Measurements from ENCODE around the gene CTNNA2. TPM values are rescaled to one million over a fixed set of nuclear protein-coding genes. Genes with fewer than 3 reads are reported as not detected.
A peak's percentile ranks its signal among the peaks of the same experiment; 100 is the strongest.

The CTNNA2 gene
- total and polyA plus RNA-seq, 12 donors = 0.09 to 0.57 (median 0.15) TPM; not detected in 9

DNA sequence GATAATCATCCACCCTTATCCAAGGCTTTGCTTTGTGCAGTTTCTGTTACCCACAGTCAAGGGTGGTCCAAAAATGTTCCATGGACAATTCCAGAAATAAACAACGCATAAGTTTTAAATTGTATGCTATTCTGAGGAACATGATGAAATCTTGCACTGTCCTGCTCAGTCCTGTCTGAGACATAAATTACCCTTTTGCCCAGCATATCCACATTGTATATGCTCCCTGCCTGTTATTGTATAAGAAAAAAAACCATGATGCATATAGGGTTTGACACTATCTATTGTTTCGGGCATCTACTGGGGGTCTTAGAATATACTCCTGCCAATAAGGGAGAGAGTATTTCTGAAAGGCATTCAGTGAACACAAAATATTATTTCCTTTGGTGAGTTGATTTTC lies 767.7 kb downstream of the CTNNA2 start:
- no peak overlapping the region for H3K4me3 ChIP-seq
- no peak overlapping the region for H3K27ac ChIP-seq
- H3K9me3 ChIP-seq = peaks cover 0 to 4% (median 0%) of the 10 kb centered on the region in 11 donors
- H3K4me1 ChIP-seq = no peaks in the 10 kb centered on the region
- H3K36me3 ChIP-seq = no peaks in the 10 kb centered on the region
- 86 to 93% methylated on average over 2 of the region's 2 CpGs for WGBS, 2 donors
- TF ChIP-seq, protein P1, sequence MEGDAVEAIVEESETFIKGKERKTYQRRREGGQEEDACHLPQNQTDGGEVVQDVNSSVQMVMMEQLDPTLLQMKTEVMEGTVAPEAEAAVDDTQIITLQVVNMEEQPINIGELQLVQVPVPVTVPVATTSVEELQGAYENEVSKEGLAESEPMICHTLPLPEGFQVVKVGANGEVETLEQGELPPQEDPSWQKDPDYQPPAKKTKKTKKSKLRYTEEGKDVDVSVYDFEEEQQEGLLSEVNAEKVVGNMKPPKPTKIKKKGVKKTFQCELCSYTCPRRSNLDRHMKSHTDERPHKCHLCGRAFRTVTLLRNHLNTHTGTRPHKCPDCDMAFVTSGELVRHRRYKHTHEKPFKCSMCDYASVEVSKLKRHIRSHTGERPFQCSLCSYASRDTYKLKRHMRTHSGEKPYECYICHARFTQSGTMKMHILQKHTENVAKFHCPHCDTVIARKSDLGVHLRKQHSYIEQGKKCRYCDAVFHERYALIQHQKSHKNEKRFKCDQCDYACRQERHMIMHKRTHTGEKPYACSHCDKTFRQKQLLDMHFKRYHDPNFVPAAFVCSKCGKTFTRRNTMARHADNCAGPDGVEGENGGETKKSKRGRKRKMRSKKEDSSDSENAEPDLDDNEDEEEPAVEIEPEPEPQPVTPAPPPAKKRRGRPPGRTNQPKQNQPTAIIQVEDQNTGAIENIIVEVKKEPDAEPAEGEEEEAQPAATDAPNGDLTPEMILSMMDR (IDR thresholded peaks at IDR 0.05) = no peak
- DNase-seq (no peak), ATAC-seq (no peak)
- intact Hi-C loops (cut with DNase I) = no loop called here
- no peaks in the 10 kb centered on the region for H3K27me3 ChIP-seq

DNA sequence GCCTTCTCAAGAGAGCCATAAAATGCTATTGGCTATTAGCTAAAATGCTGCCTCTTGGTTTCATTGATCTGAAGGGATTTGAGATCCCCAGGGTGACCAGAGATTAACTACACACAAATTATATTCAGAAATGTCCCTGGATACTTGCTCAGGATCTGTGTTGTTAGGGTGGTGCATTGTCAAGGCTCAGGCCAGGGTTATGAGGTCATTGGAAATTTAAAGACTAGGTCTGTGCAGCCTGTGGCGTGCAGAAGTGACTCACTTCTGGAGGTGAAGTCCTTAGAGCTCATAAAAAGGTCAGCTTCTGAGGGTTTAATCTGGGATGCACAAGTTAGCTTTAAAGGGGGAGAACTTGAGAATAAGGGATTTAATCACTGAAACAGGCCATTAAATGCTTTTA lies 768.2 kb downstream of the CTNNA2 start:
- no peak overlapping the region for H3K4me3 ChIP-seq
- intact Hi-C loops (cut with DNase I) = no loop called here
- no peaks in the 10 kb centered on the region for H3K36me3 ChIP-seq
- TF ChIP-seq, protein P1 (IDR thresholded peaks at IDR 0.05) = no peak
- peaks cover 0 to 4% (median 0%) of the 10 kb centered on the region in 11 donors for H3K9me3 ChIP-seq
- H3K27me3 ChIP-seq = no peaks in the 10 kb centered on the region
- no peaks in the 10 kb centered on the region for H3K4me1 ChIP-seq
- WGBS, 2 donors = 84 to 85% methylated on average over 1 of the region's 1 CpG
- ATAC-seq (no peak), DNase-seq (no peak)
- no peak overlapping the region for H3K27ac ChIP-seq

DNA sequence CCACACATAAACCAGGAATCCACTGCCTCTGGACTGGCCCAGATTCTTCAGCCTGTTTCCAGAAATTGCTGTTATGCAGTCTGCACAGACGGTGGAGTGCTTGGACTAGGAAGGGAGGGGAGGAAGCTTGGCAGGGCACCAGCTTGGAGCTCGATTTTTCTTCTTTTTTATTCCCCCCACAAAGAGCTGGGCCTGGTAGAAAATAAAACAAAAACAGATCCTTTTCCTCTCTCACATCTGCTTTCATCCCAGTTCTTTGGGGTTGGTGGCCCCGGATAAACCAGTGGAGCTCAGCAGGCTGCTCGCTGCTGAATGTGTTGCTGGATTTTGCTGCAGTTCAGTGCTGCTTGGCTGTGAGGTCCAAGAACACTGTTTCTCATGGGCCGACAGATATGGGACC lies 775.7 kb downstream of the CTNNA2 start:
- WGBS, 2 donors = 21 to 27% methylated on average over 5 of the region's 5 CpGs
- no peaks in the 10 kb centered on the region for H3K9me3 ChIP-seq
- TF ChIP-seq, protein P1 (IDR thresholded peaks at IDR 0.05) = peak in 8 of 9 donors; percentile 8 to 66 (median 44)
- no peaks in the 10 kb centered on the region for H3K27me3 ChIP-seq
- no peak overlapping the region for H3K4me3 ChIP-seq
- H3K36me3 ChIP-seq = no peaks in the 10 kb centered on the region
- ATAC-seq = peak in 6 of 8 donors; percentile 53 to 85 (median 72)
- H3K27ac ChIP-seq = no peak overlapping the region
- DNase-seq = peak in 1 of 2 donors; percentile 14
- intact Hi-C loops (cut with DNase I) = no loop called here
- peaks cover 0 to 10% (median 0%) of the 10 kb centered on the region in 9 donors for H3K4me1 ChIP-seq

DNA sequence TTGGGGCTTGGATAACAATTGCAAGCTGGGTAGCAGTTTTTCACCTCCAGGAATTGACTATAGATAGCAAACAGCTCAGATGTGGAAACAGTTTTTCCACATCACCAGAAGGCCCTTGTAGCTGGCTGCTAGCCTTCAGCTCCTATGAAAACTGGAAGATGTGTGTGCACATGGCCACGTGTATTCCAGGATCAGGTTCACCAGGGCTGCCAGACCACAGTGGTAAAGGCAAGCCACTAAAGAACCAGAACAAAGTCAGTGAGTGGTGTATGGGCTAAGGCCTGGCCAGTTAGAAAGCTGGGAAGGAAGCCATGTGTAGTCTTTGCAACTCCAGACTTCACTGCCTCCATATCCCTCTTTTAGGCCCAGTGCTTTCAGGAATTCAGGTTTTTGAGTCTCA lies 778.8 kb downstream of the CTNNA2 start:
- intact Hi-C loops (cut with DNase I) = no loop called here
- ATAC-seq = no peak
- 56 to 74% methylated on average over 1 of the region's 1 CpG for WGBS, 2 donors

More for the DNA sequence above, 778.8 kb downstream of the CTNNA2 start:
- no peaks in the 10 kb centered on the region for H3K9me3 ChIP-seq
- peaks cover 0 to 7% (median 0%) of the 10 kb centered on the region in 7 donors for H3K27me3 ChIP-seq
- peaks cover 0 to 10% (median 0%) of the 10 kb centered on the region in 9 donors for H3K4me1 ChIP-seq
- DNase-seq = no peak
- H3K27ac ChIP-seq = no peak overlapping the region
- H3K36me3 ChIP-seq = no peaks in the 10 kb centered on the region
- TF ChIP-seq, protein P1 (IDR thresholded peaks at IDR 0.05) = no peak
- no peak overlapping the region for H3K4me3 ChIP-seq

Data from heart right ventricle (tissue), 16 donors.